Hematopoietic multipotent progenitor cell treated with erythropoietin and hydrocortisone succinate and interleukin-3 and kit ligand, for 6 days (in vitro differentiated cells): ENCODE data around the gene CELA3A.

Experiments used
- DNase-seq: peaks from one replicate; pipeline ENCODE4 v3.0.0-alpha.2; 2015

Gene CELA3A

DNA sequence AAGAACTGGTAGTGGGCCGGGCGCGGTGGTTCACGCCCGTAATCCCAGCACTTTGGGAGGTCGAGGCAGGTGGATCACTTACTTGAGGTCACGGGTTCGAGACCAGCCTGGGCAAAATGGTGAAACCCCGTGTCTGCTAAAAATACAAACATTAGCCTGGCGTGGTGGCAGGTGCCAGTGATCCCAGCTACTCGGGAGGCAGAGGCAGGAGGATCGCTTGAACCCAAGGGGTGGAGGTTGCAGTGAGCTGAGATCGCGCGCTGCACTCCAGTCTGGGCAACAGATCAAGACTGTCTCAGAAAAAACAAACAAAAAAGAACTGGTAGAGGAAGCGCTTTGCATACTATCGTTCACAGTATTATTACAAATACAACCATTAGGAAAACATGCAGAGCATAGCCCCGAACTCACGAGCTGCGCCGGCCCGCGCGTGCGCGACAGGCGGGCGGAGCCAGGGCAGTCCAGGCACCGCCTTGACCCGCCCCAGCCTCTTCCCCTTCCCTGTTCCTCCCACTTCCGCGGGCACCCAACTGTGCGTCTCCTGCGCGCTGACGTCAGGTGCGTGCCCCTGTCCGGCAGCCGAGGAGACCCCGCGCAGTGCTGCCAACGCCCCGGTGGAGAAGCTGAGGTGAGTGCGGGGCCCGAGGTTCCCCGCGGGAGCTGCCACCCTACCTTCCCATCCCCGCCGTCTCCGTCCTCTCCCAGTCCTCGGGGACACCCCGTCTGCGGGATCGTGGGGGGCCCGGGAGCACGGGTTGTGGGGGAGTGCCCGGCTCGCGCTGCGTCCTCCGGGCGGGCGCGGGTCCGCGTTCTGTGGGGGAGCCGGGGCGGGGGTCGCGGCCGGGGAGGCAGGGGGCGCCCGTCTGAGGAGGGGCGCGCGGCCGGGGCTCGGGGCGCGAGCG is 50.9 kb downstream of the CELA3A start, which contains the start of gene CDC42:
CDC42 (plus strand) TSS at position 595 of the 902 bp plus-strand sequence. CDS start 25,770 bp downstream, outside the sequence.
- peak; percentile 98 for DNase-seq

- DNase-seq = peak; percentile 84
Observed at GRCh38 chr1:22053017-22053860, 51.8 kb downstream of the CELA3A start.

DNA sequence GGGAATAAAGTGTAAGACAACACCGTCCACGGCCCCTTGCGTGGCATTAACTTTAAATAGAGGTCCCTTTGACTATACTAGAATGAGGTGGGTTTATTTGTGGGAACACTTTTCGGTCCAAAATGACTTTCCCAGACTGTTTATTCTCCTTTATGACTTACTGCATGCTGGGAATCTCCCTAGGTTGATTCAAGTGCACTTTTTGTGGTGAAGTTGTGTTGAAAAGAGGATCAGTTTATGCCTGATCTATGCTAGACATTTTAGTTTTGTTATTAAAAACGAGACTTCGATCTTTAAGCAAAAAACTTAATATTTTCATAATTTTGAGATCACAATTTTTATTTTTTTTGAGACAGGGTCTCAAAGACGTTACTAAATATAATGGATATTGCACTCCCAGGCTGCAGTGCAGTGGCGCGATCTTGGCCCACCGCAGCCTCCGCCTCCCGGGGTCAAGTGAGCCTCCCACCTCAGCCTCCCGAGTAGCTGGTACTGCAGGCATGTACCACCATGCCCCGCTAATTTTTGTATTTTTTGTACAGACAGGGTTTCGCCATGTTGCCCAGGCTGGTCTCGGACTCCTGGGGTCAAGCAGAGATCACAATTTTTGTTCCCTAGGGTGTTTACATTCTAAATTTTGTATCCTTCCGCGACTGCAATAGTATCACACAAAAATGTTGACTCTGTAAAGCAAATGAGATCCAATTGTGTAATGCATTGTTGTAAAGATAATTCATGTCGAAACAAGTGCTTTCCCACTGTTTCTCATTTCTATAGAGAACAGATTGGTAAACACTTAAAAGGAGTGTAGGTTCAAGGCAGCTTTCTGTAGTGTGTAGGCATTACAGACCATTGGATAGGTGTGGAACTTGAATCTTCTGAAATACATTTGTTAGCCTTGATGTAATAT is 52.7 kb downstream of the CELA3A start:
- peak; percentile 41 for DNase-seq

GRCh38 chr1:22055463-22055862 is 54.0 kb downstream of the CELA3A start:
- DNase-seq = no peak

GRCh38 chr1:22056043-22056442 is 54.6 kb downstream of the CELA3A start:
- DNase-seq = no peak

DNA sequence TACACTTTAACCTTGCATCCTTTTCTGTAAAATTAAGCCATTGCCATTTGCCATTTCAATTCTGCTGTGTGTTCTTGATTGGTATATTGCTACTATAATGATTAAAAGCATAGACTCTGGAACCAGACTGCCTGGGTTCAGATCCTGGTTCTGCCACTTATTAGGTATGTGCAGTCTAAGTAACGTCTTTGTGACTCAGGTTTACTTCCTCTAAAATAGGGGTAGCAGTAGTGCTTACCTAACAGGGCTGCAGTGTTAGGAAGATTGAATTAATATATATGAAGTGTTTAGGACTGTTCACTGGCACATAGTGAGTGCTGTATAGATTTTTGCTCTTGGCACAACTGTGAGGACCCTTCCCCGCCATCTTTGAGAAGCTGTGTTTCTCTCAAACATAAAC is 55.5 kb downstream of the CELA3A start:
- DNase-seq = no peak

- DNase-seq = no peak
Observed at GRCh38 chr1:22057861-22058260, 56.4 kb downstream of the CELA3A start.
